ENCODE data around the gene NANOS3. TPM values are rescaled to one million over a fixed set of nuclear protein-coding genes. Genes with fewer than 3 reads are reported as not detected.
A peak's percentile ranks its signal among the peaks of the same experiment; 100 is the strongest.

Gene NANOS3
- total and polyA plus RNA-seq, 9 of the 15 experiments (the other 6 are each of a cell fraction or from before 2014, with no cell fraction given) = not detected

DNA sequence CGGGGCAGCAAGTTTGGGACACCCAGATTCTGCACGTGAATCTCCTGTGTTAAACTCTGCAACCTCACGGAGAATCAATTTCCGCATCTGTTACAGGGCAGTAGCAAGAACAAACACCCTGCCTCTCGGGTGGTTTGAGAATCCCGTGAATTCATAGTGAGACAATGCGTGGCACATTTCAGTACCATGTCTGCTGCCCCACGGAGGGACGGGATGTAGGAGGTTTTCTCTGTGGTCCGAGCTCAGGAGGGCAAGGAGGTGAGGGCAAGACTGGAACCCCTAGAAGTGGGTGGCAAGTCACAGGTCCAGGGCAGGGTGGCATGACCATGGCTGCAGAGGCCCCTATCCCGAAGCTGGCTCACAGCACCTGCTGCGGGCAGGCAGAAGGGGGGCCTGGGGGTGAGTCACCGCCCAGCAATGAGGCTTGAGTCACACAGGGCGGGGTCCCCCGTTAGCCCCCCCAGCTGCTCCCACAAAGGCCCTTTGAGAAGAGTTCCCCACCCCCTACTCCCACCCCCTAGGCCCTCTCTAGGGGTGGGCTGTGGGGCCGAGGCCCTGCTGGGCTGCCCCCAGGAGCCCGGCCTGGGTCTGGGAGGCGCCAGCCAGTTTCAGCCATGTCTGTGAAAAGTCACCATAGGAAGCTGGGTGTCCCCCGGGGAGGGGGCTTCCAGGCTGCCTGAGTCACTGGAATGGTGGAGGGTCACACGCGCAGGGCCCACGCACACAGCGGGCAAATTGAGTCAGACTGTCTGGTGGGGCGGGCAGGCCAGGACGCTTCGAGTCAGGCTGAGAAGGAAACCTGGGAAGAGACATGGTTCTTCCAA lies 25.8 kb upstream of the NANOS3 start (continued):
- TF ChIP-seq, protein P1, sequence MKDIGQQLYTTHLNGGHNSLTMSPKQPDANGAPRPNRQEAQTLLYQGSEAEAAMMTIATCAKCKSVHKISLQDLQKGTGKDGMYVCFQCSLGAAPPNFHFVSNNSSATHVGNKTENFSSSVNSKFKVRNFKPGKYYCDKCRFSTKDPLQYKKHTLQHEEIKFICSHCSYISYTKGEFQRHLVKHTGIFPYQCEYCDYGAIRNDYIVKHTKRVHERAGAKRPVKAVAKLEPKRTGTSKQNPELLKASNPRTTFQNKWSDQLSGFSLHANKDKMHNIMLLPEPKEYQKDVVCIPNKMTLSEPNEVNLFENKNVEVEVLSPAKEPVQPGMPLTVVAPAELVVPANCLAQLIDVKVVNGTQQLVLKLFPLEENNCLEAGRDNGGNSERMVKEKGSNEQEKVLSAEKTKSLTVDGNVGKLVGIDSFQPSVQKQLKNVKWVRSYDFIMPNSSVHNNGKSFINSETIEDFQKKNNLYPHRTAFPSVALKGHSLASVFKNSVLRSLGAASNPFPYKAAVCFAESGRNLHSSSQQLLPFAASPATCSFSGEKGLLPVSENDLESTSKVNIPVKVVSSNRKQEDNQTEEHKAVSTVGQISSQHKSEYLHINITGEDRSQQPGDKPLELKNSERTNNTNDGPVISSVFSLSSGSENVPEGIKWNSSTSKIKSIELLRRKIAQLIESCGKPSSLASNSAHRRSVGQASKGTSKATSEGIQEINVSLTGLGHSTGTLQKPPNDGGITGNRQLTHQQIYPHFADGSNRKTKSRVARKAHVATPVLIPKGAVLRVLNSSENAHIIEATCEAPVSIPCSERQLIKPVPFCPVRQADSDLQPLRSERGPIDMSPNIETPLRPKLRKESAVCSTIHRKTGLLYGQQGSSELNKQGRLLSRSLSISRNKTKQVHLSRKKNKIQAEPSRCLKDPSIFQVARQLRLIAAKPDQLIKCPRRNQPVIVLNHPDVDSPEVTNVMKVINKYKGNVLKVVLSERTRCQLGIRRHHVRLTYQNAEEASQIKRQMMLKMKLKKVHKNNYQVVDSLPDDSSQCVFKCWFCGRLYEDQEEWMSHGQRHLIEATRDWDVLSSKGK (CRISPR knock-in tag; IDR thresholded peaks at IDR 0.05) = no peak
- no peak for TF ChIP-seq GTF2A2 (tag; IDR thresholded peaks at IDR 0.05)
- TF ChIP-seq ZBTB17 (CRISPR knock-in tag; IDR thresholded peaks at IDR 0.05) = no peak
- TF ChIP-seq ZNF274 (IDR thresholded peaks at IDR 0.05; ENCODE audit: borderline replicate concordance, low read depth, low read length) = no peak
- TF ChIP-seq RBM14 (IDR thresholded peaks at IDR 0.05; ENCODE audit: borderline replicate concordance, insufficient read depth, low read depth, low read length) = no peak
- TF ChIP-seq, protein P2, sequence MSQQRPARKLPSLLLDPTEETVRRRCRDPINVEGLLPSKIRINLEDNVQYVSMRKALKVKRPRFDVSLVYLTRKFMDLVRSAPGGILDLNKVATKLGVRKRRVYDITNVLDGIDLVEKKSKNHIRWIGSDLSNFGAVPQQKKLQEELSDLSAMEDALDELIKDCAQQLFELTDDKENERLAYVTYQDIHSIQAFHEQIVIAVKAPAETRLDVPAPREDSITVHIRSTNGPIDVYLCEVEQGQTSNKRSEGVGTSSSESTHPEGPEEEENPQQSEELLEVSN (IDR thresholded peaks at IDR 0.05; ENCODE audit: borderline replicate concordance in 1 of 2, extremely low read depth in 1 of 2, insufficient read depth in 1 of 2, insufficient read length in 1 of 2, low read depth in 1 of 2, low read length in 1 of 2, poor library complexity in 1 of 2, severe bottlenecking in 1 of 2) = no peak
- TF ChIP-seq PHB2 (IDR thresholded peaks at IDR 0.05; ENCODE audit: low read depth) = no peak
- no peak for TF ChIP-seq ZNF699 (CRISPR knock-in tag; IDR thresholded peaks at IDR 0.05; ENCODE audit: insufficient replicate concordance)
- no peak for TF ChIP-seq TBL1XR1 (IDR thresholded peaks at IDR 0.05; ENCODE audit: low read length in 2 of 2)
- TF ChIP-seq, protein P3, sequence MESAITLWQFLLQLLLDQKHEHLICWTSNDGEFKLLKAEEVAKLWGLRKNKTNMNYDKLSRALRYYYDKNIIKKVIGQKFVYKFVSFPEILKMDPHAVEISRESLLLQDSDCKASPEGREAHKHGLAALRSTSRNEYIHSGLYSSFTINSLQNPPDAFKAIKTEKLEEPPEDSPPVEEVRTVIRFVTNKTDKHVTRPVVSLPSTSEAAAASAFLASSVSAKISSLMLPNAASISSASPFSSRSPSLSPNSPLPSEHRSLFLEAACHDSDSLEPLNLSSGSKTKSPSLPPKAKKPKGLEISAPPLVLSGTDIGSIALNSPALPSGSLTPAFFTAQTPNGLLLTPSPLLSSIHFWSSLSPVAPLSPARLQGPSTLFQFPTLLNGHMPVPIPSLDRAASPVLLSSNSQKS (CRISPR knock-in tag; IDR thresholded peaks at IDR 0.05) = no peak
- no peak for TF ChIP-seq ZKSCAN8 (CRISPR knock-in tag; IDR thresholded peaks at IDR 0.05)
- no peak for TF ChIP-seq CCAR2 (IDR thresholded peaks at IDR 0.05; ENCODE audit: low read depth, low read length)
- no peak for TF ChIP-seq ZNF165 (CRISPR knock-in tag; IDR thresholded peaks at IDR 0.05; ENCODE audit: borderline replicate concordance)
- TF ChIP-seq ZSCAN29 (IDR thresholded peaks at IDR 0.05) = no peak
- TF ChIP-seq NR2C1 (IDR thresholded peaks at IDR 0.05) = no peak
- TF ChIP-seq NR2C1 (tag; IDR thresholded peaks at IDR 0.05) = no peak
- no peak for TF ChIP-seq XRCC3 (IDR thresholded peaks at IDR 0.05)
- TF ChIP-seq, protein P4, sequence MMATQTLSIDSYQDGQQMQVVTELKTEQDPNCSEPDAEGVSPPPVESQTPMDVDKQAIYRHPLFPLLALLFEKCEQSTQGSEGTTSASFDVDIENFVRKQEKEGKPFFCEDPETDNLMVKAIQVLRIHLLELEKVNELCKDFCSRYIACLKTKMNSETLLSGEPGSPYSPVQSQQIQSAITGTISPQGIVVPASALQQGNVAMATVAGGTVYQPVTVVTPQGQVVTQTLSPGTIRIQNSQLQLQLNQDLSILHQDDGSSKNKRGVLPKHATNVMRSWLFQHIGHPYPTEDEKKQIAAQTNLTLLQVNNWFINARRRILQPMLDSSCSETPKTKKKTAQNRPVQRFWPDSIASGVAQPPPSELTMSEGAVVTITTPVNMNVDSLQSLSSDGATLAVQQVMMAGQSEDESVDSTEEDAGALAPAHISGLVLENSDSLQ (IDR thresholded peaks at IDR 0.05) = peak; percentile 7; the same call in 1 of the 2 replicates
- TF ChIP-seq GABPB2 (CRISPR knock-in tag; conservative IDR thresholded peaks at IDR 0.05) = no peak
- TF ChIP-seq ZNF133 (CRISPR knock-in tag; IDR thresholded peaks at IDR 0.05) = no peak
- no peak for TF ChIP-seq FOXJ2 (tag; IDR thresholded peaks at IDR 0.05)
- TF ChIP-seq, protein P5, sequence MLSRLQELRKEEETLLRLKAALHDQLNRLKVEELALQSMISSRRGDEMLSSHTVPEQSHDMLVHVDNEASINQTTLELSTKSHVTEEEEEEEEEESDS (CRISPR knock-in tag; IDR thresholded peaks at IDR 0.05) = no peak
